Measurements from ENCODE around the gene DDR2. TPM values are rescaled to one million over a fixed set of nuclear protein-coding genes. Genes with fewer than 3 reads are reported as not detected.

DDR2 gene
- total RNA-seq, 4 donors from 2014 or later, result 165 to 241 (median 199) TPM

DNA sequence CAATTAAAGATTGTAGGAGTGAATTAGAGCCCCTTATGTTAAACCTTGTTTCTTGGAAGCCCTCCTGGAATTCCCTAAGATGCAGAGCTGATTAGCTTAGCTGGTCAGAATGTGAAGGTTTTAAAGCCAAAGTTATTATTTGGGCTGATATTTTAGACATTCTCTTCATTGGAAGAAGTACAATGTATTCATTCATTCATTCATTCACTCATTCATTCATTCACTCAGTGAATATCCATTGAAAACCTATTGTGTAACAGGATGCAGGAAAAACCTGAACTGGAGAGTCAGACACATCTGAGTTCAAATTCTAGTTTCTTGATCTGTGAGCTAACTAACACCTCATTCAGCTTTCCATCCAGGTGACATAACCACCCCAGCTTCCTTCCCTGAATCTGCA, 29.7 kb downstream of the DDR2 start:
- no peak for ATAC-seq
- peaks cover 0 to 8% of the 10 kb centered on the region in 2 donors for H3K36me3 ChIP-seq
- TF ChIP-seq POLR2A (IDR thresholded peaks at IDR 0.05) (no peak), POLR2AphosphoS5 (IDR thresholded peaks at IDR 0.05) (no peak), EP300 (IDR thresholded peaks at IDR 0.05) (no peak)
- TF ChIP-seq, protein P1, sequence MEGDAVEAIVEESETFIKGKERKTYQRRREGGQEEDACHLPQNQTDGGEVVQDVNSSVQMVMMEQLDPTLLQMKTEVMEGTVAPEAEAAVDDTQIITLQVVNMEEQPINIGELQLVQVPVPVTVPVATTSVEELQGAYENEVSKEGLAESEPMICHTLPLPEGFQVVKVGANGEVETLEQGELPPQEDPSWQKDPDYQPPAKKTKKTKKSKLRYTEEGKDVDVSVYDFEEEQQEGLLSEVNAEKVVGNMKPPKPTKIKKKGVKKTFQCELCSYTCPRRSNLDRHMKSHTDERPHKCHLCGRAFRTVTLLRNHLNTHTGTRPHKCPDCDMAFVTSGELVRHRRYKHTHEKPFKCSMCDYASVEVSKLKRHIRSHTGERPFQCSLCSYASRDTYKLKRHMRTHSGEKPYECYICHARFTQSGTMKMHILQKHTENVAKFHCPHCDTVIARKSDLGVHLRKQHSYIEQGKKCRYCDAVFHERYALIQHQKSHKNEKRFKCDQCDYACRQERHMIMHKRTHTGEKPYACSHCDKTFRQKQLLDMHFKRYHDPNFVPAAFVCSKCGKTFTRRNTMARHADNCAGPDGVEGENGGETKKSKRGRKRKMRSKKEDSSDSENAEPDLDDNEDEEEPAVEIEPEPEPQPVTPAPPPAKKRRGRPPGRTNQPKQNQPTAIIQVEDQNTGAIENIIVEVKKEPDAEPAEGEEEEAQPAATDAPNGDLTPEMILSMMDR (IDR thresholded peaks at IDR 0.05), result no peak
- no peak overlapping the region for H3K4me3 ChIP-seq
- no peak overlapping the region for H3K27ac ChIP-seq
- peaks cover 6 to 67% (median 10%) of the 10 kb centered on the region in 3 donors for H3K4me1 ChIP-seq
- H3K9me3 ChIP-seq, result no peaks in the 10 kb centered on the region
- no peaks in the 10 kb centered on the region for H3K27me3 ChIP-seq

DNA sequence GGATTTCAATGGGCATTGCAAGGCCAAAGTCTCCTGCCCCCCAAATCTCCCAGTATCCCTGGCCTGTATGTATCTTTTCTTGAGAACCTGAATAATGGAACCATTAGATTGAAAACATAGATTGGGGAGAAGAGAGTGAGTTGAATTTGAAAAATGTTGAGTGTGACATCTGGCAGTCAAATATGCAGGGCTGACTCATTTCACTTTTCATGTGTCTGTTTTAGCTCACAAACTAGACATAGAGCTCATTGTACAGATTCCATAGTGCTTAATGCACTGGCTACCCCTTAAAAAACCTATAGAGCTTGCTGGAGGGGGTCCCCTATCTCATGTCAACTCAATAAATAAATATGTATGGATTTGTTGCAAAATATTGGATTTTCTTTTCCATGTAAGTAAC, 30.8 kb downstream of the DDR2 start:
- no peaks in the 10 kb centered on the region for H3K36me3 ChIP-seq
- H3K4me3 ChIP-seq, result no peak overlapping the region
- peaks cover 6 to 67% (median 10%) of the 10 kb centered on the region in 3 donors for H3K4me1 ChIP-seq
- H3K9me3 ChIP-seq, result no peaks in the 10 kb centered on the region
- ATAC-seq, result no peak
- no peaks in the 10 kb centered on the region for H3K27me3 ChIP-seq
- peak overlapping the region in 2 of 4 donors; percentile 5 to 33 for H3K27ac ChIP-seq
- TF ChIP-seq POLR2A (IDR thresholded peaks at IDR 0.05) (no peak), EP300 (IDR thresholded peaks at IDR 0.05) (no peak), POLR2AphosphoS5 (IDR thresholded peaks at IDR 0.05) (no peak)
- TF ChIP-seq, protein P1 (IDR thresholded peaks at IDR 0.05), result no peak

DNA sequence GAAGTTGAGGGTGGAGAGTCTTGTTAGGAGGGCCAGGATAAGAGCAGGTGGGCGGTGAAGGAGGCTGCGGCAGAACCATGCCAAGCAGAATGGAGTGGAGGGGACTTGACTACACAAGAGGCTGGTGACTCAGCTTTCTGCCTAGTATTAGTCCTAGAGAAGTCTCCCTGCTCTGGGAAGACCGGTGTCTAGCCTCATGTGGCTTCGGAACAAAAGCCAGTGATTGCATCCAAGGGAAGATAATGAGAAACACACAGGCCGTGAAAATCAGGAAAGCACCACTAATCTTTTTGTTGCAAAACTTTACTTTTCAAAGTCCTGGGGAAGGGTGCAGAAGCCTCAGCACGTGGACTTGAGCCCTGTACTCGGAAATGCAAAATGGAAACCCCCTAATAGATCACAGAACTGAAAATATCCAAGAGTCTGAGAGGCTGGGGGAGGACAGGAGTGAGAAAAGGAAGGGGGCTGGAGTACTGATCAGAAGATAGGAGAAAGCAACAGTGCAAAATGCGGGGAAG, 31.4 kb downstream of the DDR2 start:
- H3K36me3 ChIP-seq, result no peaks in the 10 kb centered on the region
- no peak overlapping the region for H3K4me3 ChIP-seq
- TF ChIP-seq EP300 (IDR thresholded peaks at IDR 0.05) (no peak), POLR2AphosphoS5 (IDR thresholded peaks at IDR 0.05) (peak; percentile 14)
- TF ChIP-seq, protein P1 (IDR thresholded peaks at IDR 0.05), result no peak
- 29 to 43% methylated on average over 6 to 7 of the region's 8 CpGs for WGBS, 2 donors (ENCODE audit: low coverage in 1 of 2)
- H3K27ac ChIP-seq, result peak overlapping the region in 1 of 4 donors; percentile 33
- peaks cover 6 to 62% (median 10%) of the 10 kb centered on the region in 3 donors for H3K4me1 ChIP-seq
- no peaks in the 10 kb centered on the region for H3K27me3 ChIP-seq
- peak; percentile 85 for ATAC-seq
- no peaks in the 10 kb centered on the region for H3K9me3 ChIP-seq

DNA sequence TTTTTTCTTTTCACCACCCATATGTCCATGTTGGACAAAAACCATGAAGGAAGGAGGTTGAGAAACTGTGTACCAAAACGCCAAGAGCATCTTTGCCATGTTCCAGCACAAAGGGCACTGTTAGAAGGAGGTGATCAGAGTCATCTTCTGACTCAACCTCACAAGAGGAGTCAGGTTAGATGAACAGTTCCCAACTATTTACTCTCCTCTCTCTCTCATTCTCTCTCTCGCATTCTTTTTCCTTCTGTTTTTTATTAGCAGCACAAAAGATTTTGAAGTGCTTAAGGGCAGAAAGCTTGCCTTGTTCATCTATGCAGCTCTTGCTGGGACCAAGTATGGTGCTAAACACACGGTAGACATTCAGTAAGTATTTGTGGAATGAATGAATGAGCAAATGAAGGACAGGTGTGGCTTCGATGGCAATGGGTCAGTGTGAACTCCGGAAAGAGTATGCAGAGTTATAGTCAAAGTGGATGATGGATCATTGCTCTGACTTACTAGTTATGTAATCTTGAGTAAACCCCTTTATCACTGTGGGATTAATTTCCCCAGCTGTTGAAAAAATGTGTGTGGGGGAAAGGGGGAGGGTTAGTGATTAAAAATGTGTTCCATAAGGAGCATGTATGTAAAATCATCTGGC, 33.9 kb downstream of the DDR2 start:
- no peaks in the 10 kb centered on the region for H3K36me3 ChIP-seq
- H3K4me3 ChIP-seq, result no peak overlapping the region
- H3K27me3 ChIP-seq, result no peaks in the 10 kb centered on the region
- H3K4me1 ChIP-seq, result peaks cover 10 to 64% (median 15%) of the 10 kb centered on the region in 3 donors
- no peak for ATAC-seq
- 13 to 38% methylated on average over 2 to 4 of the region's 5 CpGs for WGBS, 2 donors (ENCODE audit: low coverage in 1 of 2)
- TF ChIP-seq POLR2A (IDR thresholded peaks at IDR 0.05) (no peak), POLR2AphosphoS5 (IDR thresholded peaks at IDR 0.05) (no peak), EP300 (IDR thresholded peaks at IDR 0.05) (no peak)
- TF ChIP-seq, protein P1 (IDR thresholded peaks at IDR 0.05), result no peak
- no peak overlapping the region for H3K27ac ChIP-seq
- no peaks in the 10 kb centered on the region for H3K9me3 ChIP-seq

DNA sequence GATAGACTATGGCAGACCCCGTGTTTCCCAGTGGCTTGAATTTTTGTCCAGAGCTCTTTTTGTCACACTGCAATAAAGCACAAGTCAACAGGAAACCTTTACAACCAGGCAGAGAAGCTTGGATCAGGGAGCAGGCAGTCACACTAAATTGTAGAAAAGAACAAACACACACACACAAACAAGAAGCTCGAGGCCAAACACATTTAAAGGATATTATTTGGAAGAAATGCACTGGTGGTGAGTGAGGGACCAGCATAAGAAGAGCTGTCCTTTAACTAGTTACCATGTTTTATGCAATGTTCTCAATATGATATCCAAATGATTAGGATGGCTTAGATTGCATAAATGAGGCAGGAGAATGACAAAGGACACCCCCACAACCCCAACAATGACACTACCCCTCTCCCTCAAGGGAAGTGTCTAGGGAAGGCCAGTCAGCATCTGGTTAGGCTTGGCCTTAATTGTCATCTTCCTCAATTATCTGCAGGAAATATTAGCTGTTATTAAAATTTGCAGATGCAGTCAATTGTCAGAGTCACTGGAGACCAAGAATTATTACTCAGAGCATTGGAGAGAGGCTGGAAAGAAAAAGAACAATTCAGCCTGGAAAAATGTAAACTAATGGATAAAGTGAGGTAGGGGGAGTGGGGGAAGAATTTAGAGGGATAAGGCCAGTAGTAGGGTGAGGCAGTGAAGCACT, 35.3 kb downstream of the DDR2 start:
- Histone ChIP-seq H3K36me3 (no peaks in the 10 kb centered on the region), H3K4me1 (peaks cover 15 to 64% (median 23%) of the 10 kb centered on the region in 3 donors)
- no peak for ATAC-seq

More for the DNA sequence above, 35.3 kb downstream of the DDR2 start:
- WGBS, 2 donors (ENCODE audit: low coverage in 1 of 2), result 44 to 47% methylated on average over 2 of the region's 2 CpGs
- Histone ChIP-seq H3K27me3 (no peaks in the 10 kb centered on the region), H3K27ac (no peak overlapping the region), H3K9me3 (no peaks in the 10 kb centered on the region), H3K4me3 (no peak overlapping the region)
- TF ChIP-seq, protein P1 (IDR thresholded peaks at IDR 0.05), result no peak
- TF ChIP-seq EP300 (IDR thresholded peaks at IDR 0.05) (no peak), POLR2AphosphoS5 (IDR thresholded peaks at IDR 0.05) (no peak), POLR2A (IDR thresholded peaks at IDR 0.05) (no peak)
